Lung (tissue), 12 donors: ENCODE results near the gene TNFRSF4. TPM values are rescaled to one million over a fixed set of nuclear protein-coding genes. Genes with fewer than 3 reads are reported as not detected.
A peak's percentile ranks its signal among the peaks of the same experiment; 100 is the strongest.

ENCODE experiments used
- ATAC-seq: fragments of 200-7000 bp; cut with Tn5 transposase; one replicate; pipeline ENCODE4 v1.9.1; 2020; ENCODE audit warnings: moderate number of reproducible peaks; ENCODE audit not compliant: insufficient read depth, low FRiP score
- DNase-seq, 3 donors: peaks; one replicate each; pipeline ENCODE4 v3.0.0-alpha.2; 2013 to 2017
- H3K27ac ChIP-seq, 2 donors: one replicate each; pipeline ENCODE4 v1.5.1; 2013; ENCODE audit warnings: mild to moderate bottlenecking in 2 of 2, moderate library complexity in 2 of 2, control low read depth in 1 of 2, inconsistent platforms in 1 of 2, low read depth in 1 of 2, low read length in 1 of 2
- H3K27me3 ChIP-seq, 3 donors: one replicate each; pipeline ENCODE4 v1.5.1; 2013; ENCODE audit warnings: low read length in 2 of 3; ENCODE audit not compliant: control insufficient read depth in 3 of 3, insufficient read depth in 3 of 3
- H3K36me3 ChIP-seq, 4 donors: one replicate each; pipeline ENCODE4 v1.5.1; 2013; ENCODE audit warnings: low read length in 4 of 4, mild to moderate bottlenecking in 1 of 4, moderate library complexity in 1 of 4; ENCODE audit not compliant: control insufficient read depth in 4 of 4, insufficient read depth in 4 of 4
- H3K4me1 ChIP-seq, 5 donors: one replicate each; pipeline ENCODE4 v1.5.1; 2013; ENCODE audit warnings: low read length in 5 of 5, mild to moderate bottlenecking in 2 of 5, moderate library complexity in 1 of 5; ENCODE audit not compliant: control insufficient read depth in 5 of 5, insufficient read depth in 5 of 5
- H3K4me3 ChIP-seq: one replicate; pipeline ENCODE4 v1.5.1; 2013; ENCODE audit warnings: mild to moderate bottlenecking, control low read depth, moderate library complexity
- H3K9ac ChIP-seq, 2 donors: one replicate each; pipeline ENCODE4 v1.5.1; 2013; ENCODE audit warnings: low read length in 2 of 2, control low read depth in 1 of 2; ENCODE audit not compliant: insufficient read depth in 1 of 2
- H3K9me3 ChIP-seq, 4 donors: one replicate each; pipeline ENCODE4 v1.5.1; 2013; ENCODE audit warnings: low read length in 3 of 4, mild to moderate bottlenecking in 1 of 4, moderate library complexity in 1 of 4; ENCODE audit not compliant: control insufficient read depth in 4 of 4, insufficient read depth in 3 of 4
- WGBS, 2 donors: extraction: QIAGEN DNeasy Blood & Tissue Kit; methylation state at CpG; one replicate each; pipeline ENCODE4 v1.1.7; 2013; 5-methylcytosine and 5-hydroxymethylcytosine counted together
- polyA plus RNA-seq, 2 donors: library from polyadenylated mRNA; stranded (reverse); fragments of 200-250 nt; gene quantifications; one replicate each; pipeline ENCODE4 v1.2.1, GENCODE V29; 2013
- total RNA-seq, 2 donors: library from RNA; depleted of rRNA in 1 of 2; stranded (reverse); fragments of >200 nt in 1 of 2; gene quantifications; one replicate each; pipeline ENCODE4 v1.2.1, GENCODE V29; 2014 to 2021
- TF ChIP-seq, protein P1 (sequence below): IDR thresholded peaks from 2 replicates; pipeline ENCODE4 v1.5.1; 2012; ENCODE audit warnings: mild to moderate bottlenecking; ENCODE audit errors: control extremely low read depth, extremely low read depth
- donor health status: control.
- donor health status: control.
- donor health status: Bipolar disorder and iron deficiency.
- donor health status: healthy.
- donor health status: DM: yes; HTN: yes; CAD: no.

TNFRSF4 gene
- total and polyA plus RNA-seq, 4 donors: 3.6 to 11.3 (median 6.9) TPM

DNA sequence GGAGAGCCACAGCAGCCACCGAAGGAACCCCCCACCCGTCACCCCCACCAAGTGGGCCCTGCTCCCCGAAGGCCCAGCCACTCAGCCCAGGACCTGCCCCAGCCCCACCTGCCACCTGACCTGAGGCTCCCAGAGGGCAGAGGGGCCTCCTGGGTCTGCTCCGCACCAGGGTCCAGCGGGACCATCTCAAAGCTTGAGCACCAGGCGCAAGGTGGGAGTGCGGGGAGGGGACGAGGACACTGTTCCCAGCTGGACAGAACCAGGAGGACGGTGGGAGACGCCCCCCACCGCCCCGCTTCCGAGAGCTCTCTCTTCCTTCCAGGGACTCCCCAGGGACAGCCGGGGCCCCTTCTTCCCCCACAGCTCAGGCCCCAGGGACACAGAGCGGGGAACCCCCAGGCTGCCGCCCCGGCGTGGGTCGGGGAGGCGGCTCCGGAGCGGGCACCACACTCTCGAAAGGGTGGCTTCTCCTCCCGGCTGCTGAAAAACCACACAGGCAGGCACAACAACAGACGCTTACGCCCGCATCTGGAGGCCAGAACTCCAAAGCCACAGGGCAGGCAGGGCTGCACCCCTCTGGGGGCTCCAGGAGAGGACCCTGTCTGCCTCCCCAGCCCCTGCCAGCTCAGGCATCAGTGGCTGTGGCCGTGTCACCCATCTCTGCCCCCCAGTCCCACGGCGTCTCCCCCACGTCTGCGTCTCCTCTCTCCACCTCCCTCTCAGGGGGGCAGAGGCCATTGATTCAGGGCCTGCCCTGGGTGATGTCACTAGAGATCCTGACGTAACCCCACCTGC, 42.2 kb downstream of the TNFRSF4 start:
- Histone ChIP-seq H3K27me3 (peaks cover 6 to 21% (median 9%) of the 10 kb centered on the region in 3 donors), H3K4me1 (peaks cover 0 to 6% (median 0%) of the 10 kb centered on the region in 5 donors), H3K4me3 (no peak overlapping the region), H3K36me3 (no peaks in the 10 kb centered on the region), H3K9ac (no peak overlapping the region), H3K9me3 (peaks cover 0 to 10% (median 0%) of the 10 kb centered on the region in 4 donors), H3K27ac (no peak overlapping the region)
- TF ChIP-seq, protein P1, sequence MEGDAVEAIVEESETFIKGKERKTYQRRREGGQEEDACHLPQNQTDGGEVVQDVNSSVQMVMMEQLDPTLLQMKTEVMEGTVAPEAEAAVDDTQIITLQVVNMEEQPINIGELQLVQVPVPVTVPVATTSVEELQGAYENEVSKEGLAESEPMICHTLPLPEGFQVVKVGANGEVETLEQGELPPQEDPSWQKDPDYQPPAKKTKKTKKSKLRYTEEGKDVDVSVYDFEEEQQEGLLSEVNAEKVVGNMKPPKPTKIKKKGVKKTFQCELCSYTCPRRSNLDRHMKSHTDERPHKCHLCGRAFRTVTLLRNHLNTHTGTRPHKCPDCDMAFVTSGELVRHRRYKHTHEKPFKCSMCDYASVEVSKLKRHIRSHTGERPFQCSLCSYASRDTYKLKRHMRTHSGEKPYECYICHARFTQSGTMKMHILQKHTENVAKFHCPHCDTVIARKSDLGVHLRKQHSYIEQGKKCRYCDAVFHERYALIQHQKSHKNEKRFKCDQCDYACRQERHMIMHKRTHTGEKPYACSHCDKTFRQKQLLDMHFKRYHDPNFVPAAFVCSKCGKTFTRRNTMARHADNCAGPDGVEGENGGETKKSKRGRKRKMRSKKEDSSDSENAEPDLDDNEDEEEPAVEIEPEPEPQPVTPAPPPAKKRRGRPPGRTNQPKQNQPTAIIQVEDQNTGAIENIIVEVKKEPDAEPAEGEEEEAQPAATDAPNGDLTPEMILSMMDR: no peak
- 77 to 87% methylated on average over 31 to 33 of the region's 33 CpGs for WGBS, 2 donors
- DNase-seq (peak in 1 of 3 donors; percentile 7), ATAC-seq (no peak)

DNA sequence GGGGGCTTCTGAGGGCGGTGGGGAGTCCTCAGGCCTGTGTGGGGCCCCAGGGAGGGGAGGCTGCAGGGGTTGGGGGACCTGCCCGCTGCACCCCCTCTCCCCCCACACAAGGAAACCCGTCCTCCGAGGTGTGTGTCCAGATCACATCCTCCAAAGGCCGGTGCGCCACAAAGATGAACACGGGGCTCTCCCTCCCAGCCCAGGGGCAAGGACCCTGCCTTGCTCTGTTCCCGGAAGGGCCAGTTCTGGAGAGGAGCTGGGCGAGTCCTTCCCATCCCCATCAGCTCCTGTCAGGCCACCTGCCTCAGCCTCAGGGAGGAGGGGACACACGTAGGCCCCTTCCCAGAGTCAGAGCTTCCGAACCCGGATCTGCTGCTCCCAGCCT, 42.8 kb downstream of the TNFRSF4 start:
- ATAC-seq (no peak), DNase-seq (peak in 1 of 3 donors; percentile 10)
- Histone ChIP-seq H3K9me3 (peaks cover 0 to 10% (median 0%) of the 10 kb centered on the region in 4 donors), H3K4me1 (peaks cover 0 to 6% (median 0%) of the 10 kb centered on the region in 5 donors), H3K9ac (no peak overlapping the region), H3K36me3 (no peaks in the 10 kb centered on the region), H3K27me3 (peaks cover 4 to 18% (median 9%) of the 10 kb centered on the region in 3 donors), H3K27ac (no peak overlapping the region), H3K4me3 (no peak overlapping the region)
- 79 to 87% methylated on average over 12 of the region's 12 CpGs for WGBS, 2 donors
- TF ChIP-seq, protein P1: no peak

DNA sequence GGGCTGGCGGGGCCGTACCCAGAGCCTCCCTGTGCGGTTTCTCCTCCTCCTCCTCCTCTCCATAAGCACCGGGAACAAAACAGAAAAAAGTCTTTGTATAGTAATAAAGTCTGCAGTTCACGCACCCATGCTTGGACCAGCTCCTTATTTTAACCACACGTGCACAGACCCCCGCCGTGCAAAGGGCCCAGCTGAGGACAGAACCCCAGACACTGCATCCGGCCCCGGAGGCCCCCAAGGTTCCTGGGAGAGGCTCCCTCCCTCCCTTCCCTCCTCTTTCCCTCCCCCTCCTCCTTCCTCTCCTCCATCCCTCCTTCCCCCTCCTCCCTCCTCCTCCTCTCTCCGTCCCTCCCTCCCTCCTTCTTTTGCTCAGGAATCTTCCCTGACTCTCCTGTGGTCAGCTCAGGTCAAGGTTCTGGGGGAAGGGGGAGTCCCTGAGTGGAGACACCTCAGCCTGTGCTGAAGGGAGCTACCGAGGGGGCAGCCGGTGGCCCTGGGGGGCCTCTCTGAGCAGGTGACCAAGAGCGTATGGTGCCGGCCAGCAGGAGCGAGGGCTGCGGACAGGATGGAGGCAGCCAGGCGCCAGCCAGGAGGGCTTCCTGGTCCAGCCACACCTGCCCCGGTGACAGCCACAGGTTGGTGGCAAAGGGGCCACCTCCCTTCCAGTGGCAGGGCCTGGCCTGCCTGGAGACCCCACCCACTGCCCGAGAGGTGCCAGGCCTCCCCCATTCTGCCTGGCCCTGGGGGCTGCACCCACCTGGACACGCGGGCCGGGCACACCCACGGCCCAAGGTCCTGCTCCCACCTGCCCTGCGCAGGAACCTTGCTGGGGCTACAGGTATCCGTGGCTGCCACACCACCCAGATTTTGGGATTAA, 43.5 kb downstream of the TNFRSF4 start:
- Histone ChIP-seq H3K27me3 (peaks cover 4 to 14% (median 9%) of the 10 kb centered on the region in 3 donors), H3K4me3 (no peak overlapping the region), H3K9me3 (peaks cover 0 to 5% (median 0%) of the 10 kb centered on the region in 4 donors), H3K9ac (no peak overlapping the region), H3K4me1 (peaks cover 0 to 8% (median 0%) of the 10 kb centered on the region in 5 donors), H3K27ac (no peak overlapping the region), H3K36me3 (no peaks in the 10 kb centered on the region)
- ATAC-seq (no peak), DNase-seq (peak in 1 of 3 donors; percentile 4)
- 56 to 57% methylated on average over 25 to 26 of the region's 26 CpGs for WGBS, 2 donors
- TF ChIP-seq, protein P1: no peak
